Body of pancreas (tissue), 4 donors: ENCODE data around the gene PLXNC1.

Experiments
- POLR2A ChIP-seq, 3 donors: fragments of 450-650 bp; IDR thresholded peaks; one replicate each; pipeline ENCODE4 v1.6.1; 2016; ENCODE audit warnings: antibody characterized with exemption in 3 of 3, mild to moderate bottlenecking in 2 of 3
- TF ChIP-seq, protein P1 (sequence below), 7 experiments: fragments of 450-650 bp in 4 of 7; fragments of 200-600 bp in 3 of 7; sonication (generic) in 3 of 7; IDR thresholded peaks; one replicate each; pipeline ENCODE4 v1.5.1; 2016 to 2019; ENCODE audit warnings: antibody characterized with exemption in 7 of 7

GRCh38 chr12:94143951-94144350, 4.4 kb upstream of the PLXNC1 start:
- TF ChIP-seq, protein P1, sequence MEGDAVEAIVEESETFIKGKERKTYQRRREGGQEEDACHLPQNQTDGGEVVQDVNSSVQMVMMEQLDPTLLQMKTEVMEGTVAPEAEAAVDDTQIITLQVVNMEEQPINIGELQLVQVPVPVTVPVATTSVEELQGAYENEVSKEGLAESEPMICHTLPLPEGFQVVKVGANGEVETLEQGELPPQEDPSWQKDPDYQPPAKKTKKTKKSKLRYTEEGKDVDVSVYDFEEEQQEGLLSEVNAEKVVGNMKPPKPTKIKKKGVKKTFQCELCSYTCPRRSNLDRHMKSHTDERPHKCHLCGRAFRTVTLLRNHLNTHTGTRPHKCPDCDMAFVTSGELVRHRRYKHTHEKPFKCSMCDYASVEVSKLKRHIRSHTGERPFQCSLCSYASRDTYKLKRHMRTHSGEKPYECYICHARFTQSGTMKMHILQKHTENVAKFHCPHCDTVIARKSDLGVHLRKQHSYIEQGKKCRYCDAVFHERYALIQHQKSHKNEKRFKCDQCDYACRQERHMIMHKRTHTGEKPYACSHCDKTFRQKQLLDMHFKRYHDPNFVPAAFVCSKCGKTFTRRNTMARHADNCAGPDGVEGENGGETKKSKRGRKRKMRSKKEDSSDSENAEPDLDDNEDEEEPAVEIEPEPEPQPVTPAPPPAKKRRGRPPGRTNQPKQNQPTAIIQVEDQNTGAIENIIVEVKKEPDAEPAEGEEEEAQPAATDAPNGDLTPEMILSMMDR (IDR thresholded peaks at IDR 0.05): no peak
- no peak for TF ChIP-seq POLR2A (IDR thresholded peaks at IDR 0.05)
